Ascending aorta (tissue), 2 donors: ENCODE measurements around the gene CD79A. TPM values are rescaled to one million over a fixed set of nuclear protein-coding genes. Genes with fewer than 3 reads are reported as not detected.

Experiments
- DNase-seq, 2 donors: peaks; one replicate each; pipeline ENCODE4 v3.0.0-alpha.2; 2019; ENCODE audit warnings: low spot score in 2 of 2
- H3K27ac ChIP-seq, 2 donors: fragments of 200-600 bp; sonication (generic); one replicate each; pipeline ENCODE4 v1.5.1; 2016 to 2017; ENCODE audit warnings: mild to moderate bottlenecking in 1 of 2
- H3K27me3 ChIP-seq: fragments of 200-600 bp; sonication (generic); one replicate; pipeline ENCODE4 v1.5.1; 2017
- H3K36me3 ChIP-seq, 2 donors: fragments of 200-600 bp; sonication (generic); one replicate each; pipeline ENCODE4 v1.5.1; 2016
- H3K4me1 ChIP-seq, 2 donors: fragments of 200-600 bp; sonication (generic); one replicate each; pipeline ENCODE4 v1.5.1; 2016 to 2017; ENCODE audit warnings: mild to moderate bottlenecking in 1 of 2
- H3K4me3 ChIP-seq, 2 donors: fragments of 200-600 bp; sonication (generic); one replicate each; pipeline ENCODE4 v1.5.1; 2016 to 2017; ENCODE audit warnings: mild to moderate bottlenecking in 1 of 2
- H3K9me3 ChIP-seq, 2 donors: fragments of 200-600 bp; sonication (generic); one replicate each; pipeline ENCODE4 v1.5.1; 2016
- CTCF ChIP-seq, 3 experiments: fragments of 200-600 bp in 2 of 3; fragments of 450-650 bp in 1 of 3; sonication (generic) in 2 of 3; IDR thresholded peaks; one replicate each; pipeline ENCODE4 v1.5.1; 2016 to 2019; ENCODE audit warnings: antibody characterized with exemption in 3 of 3, mild to moderate bottlenecking in 1 of 3, moderate library complexity in 1 of 3
- intact Hi-C: fragments of 100-400 bp; cut with DNase I; formaldehyde crosslinking; loops from one replicate; pipeline ENCODE4 v1.15.1; 2023
- total RNA-seq: library from RNA; depleted of rRNA; stranded (reverse); fragments of >200 nt; gene quantifications from one replicate; pipeline ENCODE4 v1.1.0, GENCODE V29; 2016

The CD79A gene
- total RNA-seq, 1 donor from 2014 or later = not detected

- Histone ChIP-seq H3K4me3 (no peak overlapping the region), H3K9me3 (no peaks in the 10 kb centered on the region), H3K27me3 (peaks cover 24% of the 10 kb centered on the region), H3K4me1 (no peaks in the 10 kb centered on the region), H3K36me3 (no peaks in the 10 kb centered on the region), H3K27ac (no peak overlapping the region)
- DNase-seq = no peak
- no peak for TF ChIP-seq CTCF (IDR thresholded peaks at IDR 0.05)
- intact Hi-C loops = no loop called here
Observed at GRCh38 chr19:41922585-41922984, 45.5 kb downstream of the CD79A start.

GRCh38 chr19:41923045-41923788 is 46.1 kb downstream of the CD79A start:
- intact Hi-C loops = no loop called here
- no peak for DNase-seq
- TF ChIP-seq CTCF (IDR thresholded peaks at IDR 0.05) = no peak
- no peaks in the 10 kb centered on the region for H3K36me3 ChIP-seq
- H3K27ac ChIP-seq = no peak overlapping the region
- H3K4me1 ChIP-seq = peaks cover 0 to 6% of the 10 kb centered on the region in 2 donors
- peaks cover 28% of the 10 kb centered on the region for H3K27me3 ChIP-seq
- no peak overlapping the region for H3K4me3 ChIP-seq
- no peaks in the 10 kb centered on the region for H3K9me3 ChIP-seq

- no peak for TF ChIP-seq CTCF (IDR thresholded peaks at IDR 0.05)
- Histone ChIP-seq H3K36me3 (no peaks in the 10 kb centered on the region), H3K4me1 (peaks cover 0 to 11% of the 10 kb centered on the region in 2 donors), H3K27ac (no peak overlapping the region), H3K9me3 (no peaks in the 10 kb centered on the region), H3K4me3 (no peak overlapping the region), H3K27me3 (peaks cover 38% of the 10 kb centered on the region)
- DNase-seq = no peak
- intact Hi-C loops = no loop called here
Observed at GRCh38 chr19:41924151-41925145, 47.4 kb downstream of the CD79A start.

- DNase-seq = no peak
- H3K27me3 ChIP-seq = peaks cover 44% of the 10 kb centered on the region
- H3K36me3 ChIP-seq = no peaks in the 10 kb centered on the region
- TF ChIP-seq CTCF (IDR thresholded peaks at IDR 0.05) = no peak
- H3K9me3 ChIP-seq = no peaks in the 10 kb centered on the region
- intact Hi-C loops = no loop called here
- no peak overlapping the region for H3K4me3 ChIP-seq
- peaks cover 0 to 11% of the 10 kb centered on the region in 2 donors for H3K4me1 ChIP-seq
- H3K27ac ChIP-seq = no peak overlapping the region
Observed at GRCh38 chr19:41925208-41926003, 48.3 kb downstream of the CD79A start.

GRCh38 chr19:41926028-41926762 is 49.1 kb downstream of the CD79A start:
- Histone ChIP-seq H3K9me3 (no peaks in the 10 kb centered on the region), H3K27ac (no peak overlapping the region), H3K27me3 (peaks cover 39% of the 10 kb centered on the region), H3K4me1 (peaks cover 0 to 11% of the 10 kb centered on the region in 2 donors), H3K36me3 (no peaks in the 10 kb centered on the region), H3K4me3 (no peak overlapping the region)
- intact Hi-C loops = no loop called here
- TF ChIP-seq CTCF (IDR thresholded peaks at IDR 0.05) = no peak
- no peak for DNase-seq
